Ishikawa (cell line): Measurements from ENCODE around the gene SLC10A2.

Experiments used
- CEBPB ChIP-seq: IDR thresholded peaks from 2 replicates; pipeline ENCODE4 v1.6.1; 2012
- CREB1 ChIP-seq: IDR thresholded peaks from 2 replicates; pipeline ENCODE4 v1.6.1; 2012; ENCODE audit warnings: low read depth
- EGR1 ChIP-seq: IDR thresholded peaks from 2 replicates; pipeline ENCODE4 v1.6.1; 2012
- EP300 ChIP-seq: IDR thresholded peaks from 2 replicates; pipeline ENCODE4 v1.6.1; 2012; ENCODE audit warnings: borderline replicate concordance
- FOXM1 ChIP-seq: IDR thresholded peaks from 2 replicates; pipeline ENCODE4 v1.6.1; 2012; ENCODE audit warnings: low read depth, borderline replicate concordance
- NFIC ChIP-seq: IDR thresholded peaks from 2 replicates; pipeline ENCODE4 v1.6.1; 2012
- RAD21 ChIP-seq: IDR thresholded peaks from 2 replicates; pipeline ENCODE4 v1.6.1; 2012; ENCODE audit warnings: low read depth
- TAF1 ChIP-seq: IDR thresholded peaks from 2 replicates; pipeline ENCODE4 v1.6.1; 2012; ENCODE audit warnings: low read depth, mild to moderate bottlenecking
- TCF12 ChIP-seq: IDR thresholded peaks from 2 replicates; pipeline ENCODE4 v1.6.1; 2012; ENCODE audit warnings: low read depth
- TEAD4 ChIP-seq: IDR thresholded peaks from 2 replicates; pipeline ENCODE4 v1.6.1; 2012
- YY1 ChIP-seq: IDR thresholded peaks from 2 replicates; pipeline ENCODE4 v1.6.1; 2012; ENCODE audit warnings: low read depth
- ZBTB7A ChIP-seq: IDR thresholded peaks from 2 replicates; pipeline ENCODE4 v1.6.1; 2012; ENCODE audit warnings: low read depth
- TF ChIP-seq, protein P1 (sequence below): IDR thresholded peaks from 2 replicates; pipeline ENCODE4 v1.6.1; 2012; ENCODE audit warnings: low read depth, mild to moderate bottlenecking
- TF ChIP-seq, protein P2 (sequence below): IDR thresholded peaks from 2 replicates; pipeline ENCODE4 v1.6.1; 2012
- TF ChIP-seq, protein P3 (sequence below): IDR thresholded peaks from 2 replicates; pipeline ENCODE4 v1.6.1; 2012

Gene SLC10A2

GRCh38 chr13:103066781-103067345, 646 bp upstream of the SLC10A2 start:
- TF ChIP-seq, protein P1, sequence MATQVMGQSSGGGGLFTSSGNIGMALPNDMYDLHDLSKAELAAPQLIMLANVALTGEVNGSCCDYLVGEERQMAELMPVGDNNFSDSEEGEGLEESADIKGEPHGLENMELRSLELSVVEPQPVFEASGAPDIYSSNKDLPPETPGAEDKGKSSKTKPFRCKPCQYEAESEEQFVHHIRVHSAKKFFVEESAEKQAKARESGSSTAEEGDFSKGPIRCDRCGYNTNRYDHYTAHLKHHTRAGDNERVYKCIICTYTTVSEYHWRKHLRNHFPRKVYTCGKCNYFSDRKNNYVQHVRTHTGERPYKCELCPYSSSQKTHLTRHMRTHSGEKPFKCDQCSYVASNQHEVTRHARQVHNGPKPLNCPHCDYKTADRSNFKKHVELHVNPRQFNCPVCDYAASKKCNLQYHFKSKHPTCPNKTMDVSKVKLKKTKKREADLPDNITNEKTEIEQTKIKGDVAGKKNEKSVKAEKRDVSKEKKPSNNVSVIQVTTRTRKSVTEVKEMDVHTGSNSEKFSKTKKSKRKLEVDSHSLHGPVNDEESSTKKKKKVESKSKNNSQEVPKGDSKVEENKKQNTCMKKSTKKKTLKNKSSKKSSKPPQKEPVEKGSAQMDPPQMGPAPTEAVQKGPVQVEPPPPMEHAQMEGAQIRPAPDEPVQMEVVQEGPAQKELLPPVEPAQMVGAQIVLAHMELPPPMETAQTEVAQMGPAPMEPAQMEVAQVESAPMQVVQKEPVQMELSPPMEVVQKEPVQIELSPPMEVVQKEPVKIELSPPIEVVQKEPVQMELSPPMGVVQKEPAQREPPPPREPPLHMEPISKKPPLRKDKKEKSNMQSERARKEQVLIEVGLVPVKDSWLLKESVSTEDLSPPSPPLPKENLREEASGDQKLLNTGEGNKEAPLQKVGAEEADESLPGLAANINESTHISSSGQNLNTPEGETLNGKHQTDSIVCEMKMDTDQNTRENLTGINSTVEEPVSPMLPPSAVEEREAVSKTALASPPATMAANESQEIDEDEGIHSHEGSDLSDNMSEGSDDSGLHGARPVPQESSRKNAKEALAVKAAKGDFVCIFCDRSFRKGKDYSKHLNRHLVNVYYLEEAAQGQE: no peak
- TF ChIP-seq FOXM1 (no peak), EGR1 (no peak), ZBTB7A (no peak), NFIC (no peak), YY1 (no peak), CREB1 (no peak), CEBPB (no peak), TEAD4 (no peak), RAD21 (no peak), EP300 (no peak), TCF12 (no peak)
- TF ChIP-seq, protein P2, sequence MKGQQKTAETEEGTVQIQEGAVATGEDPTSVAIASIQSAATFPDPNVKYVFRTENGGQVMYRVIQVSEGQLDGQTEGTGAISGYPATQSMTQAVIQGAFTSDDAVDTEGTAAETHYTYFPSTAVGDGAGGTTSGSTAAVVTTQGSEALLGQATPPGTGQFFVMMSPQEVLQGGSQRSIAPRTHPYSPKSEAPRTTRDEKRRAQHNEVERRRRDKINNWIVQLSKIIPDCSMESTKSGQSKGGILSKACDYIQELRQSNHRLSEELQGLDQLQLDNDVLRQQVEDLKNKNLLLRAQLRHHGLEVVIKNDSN: no peak
- TF ChIP-seq, protein P3, sequence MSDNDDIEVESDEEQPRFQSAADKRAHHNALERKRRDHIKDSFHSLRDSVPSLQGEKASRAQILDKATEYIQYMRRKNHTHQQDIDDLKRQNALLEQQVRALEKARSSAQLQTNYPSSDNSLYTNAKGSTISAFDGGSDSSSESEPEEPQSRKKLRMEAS: no peak

DNA sequence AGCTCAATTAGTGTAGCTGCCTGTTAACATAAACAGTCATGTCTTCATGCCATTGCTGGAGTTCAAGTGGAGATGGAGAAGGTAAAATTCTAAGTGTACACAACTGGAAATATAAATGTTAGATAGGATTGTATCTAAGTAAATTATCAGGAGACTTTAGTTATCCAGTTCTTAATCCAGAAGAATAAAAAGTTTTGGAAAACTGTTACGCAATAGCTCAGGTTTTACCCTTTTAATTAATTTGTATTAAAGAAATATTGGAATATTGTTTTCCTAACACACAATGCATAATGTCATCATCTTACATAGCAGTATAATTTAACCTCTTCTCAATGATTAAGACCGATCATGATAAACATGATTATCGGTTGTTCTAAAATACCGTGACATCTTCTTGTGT, 2.8 kb downstream of the SLC10A2 start:
- TF ChIP-seq CREB1 (no peak), RAD21 (no peak), YY1 (no peak), EP300 (no peak), NFIC (no peak), TCF12 (no peak), TEAD4 (no peak)
- TF ChIP-seq, protein P3: no peak
- TF ChIP-seq, protein P1: no peak
- TF ChIP-seq, protein P2: no peak

- no peak for TF ChIP-seq CEBPB
- no peak for TF ChIP-seq TCF12
- no peak for TF ChIP-seq TEAD4
- TF ChIP-seq, protein P1: no peak
- no peak for TF ChIP-seq FOXM1
- TF ChIP-seq, protein P2: no peak
- no peak for TF ChIP-seq ZBTB7A
- TF ChIP-seq TAF1: no peak
- TF ChIP-seq RAD21: no peak
- TF ChIP-seq EGR1: no peak
- TF ChIP-seq NFIC: no peak
- TF ChIP-seq, protein P3: no peak
These were observed 4.1 kb downstream of the SLC10A2 start for GRCh38 chr13:103062079-103062478.

DNA sequence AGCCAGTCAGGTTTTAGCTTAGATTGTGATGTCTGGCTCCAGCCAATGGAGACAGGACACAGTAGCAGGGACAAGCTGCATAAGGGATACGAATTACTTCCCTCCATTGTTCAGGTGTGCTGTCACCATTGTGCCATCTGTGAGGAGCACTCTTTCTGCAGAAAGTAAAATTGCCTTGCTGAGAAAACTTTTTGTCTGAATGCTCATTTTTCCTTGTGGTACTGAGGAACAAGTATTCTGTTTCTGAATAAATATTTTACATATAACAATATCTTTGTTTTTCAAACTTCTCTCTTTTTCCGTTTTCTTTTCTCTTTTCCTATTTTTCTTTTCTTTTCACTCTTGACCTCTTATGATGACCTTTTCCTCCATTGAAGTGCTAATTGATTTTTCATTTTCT, 10.2 kb downstream of the SLC10A2 start:
- TF ChIP-seq YY1 (no peak), FOXM1 (no peak), EP300 (no peak), TAF1 (no peak), EGR1 (no peak), RAD21 (no peak), ZBTB7A (no peak), CREB1 (no peak), TCF12 (no peak), CEBPB (no peak), TEAD4 (no peak), NFIC (no peak)
- TF ChIP-seq, protein P1: no peak
- TF ChIP-seq, protein P2: no peak
- TF ChIP-seq, protein P3: no peak
